Adipose tissue (tissue), 3 donors: ENCODE measurements around the gene SLC7A10. TPM values are rescaled to one million over a fixed set of nuclear protein-coding genes. Genes with fewer than 3 reads are reported as not detected.
"Not testable (repeated sequence)": the region's sequence is repeated elsewhere in the genome, so short reads cannot be mapped to it uniquely, and the experiment has no call there.

Source experiments
- H3K27ac ChIP-seq: one replicate; pipeline ENCODE4 v1.5.1; 2013; ENCODE audit warnings: low read depth, low read length
- WGBS, 3 donors: extraction: QIAGEN DNeasy Blood & Tissue Kit; methylation state at CpG; one replicate each; pipeline ENCODE4 v1.1.7; 2013; 5-methylcytosine and 5-hydroxymethylcytosine counted together
- polyA plus RNA-seq, 3 donors: library from polyadenylated mRNA; stranded (reverse); fragments of 200-250 nt; gene quantifications; one replicate each; pipeline ENCODE4 v1.2.3, GENCODE V29; 2013
- donor health status: healthy with polysubstance abuse.
- donor health status: Bipolar disorder and iron deficiency.
- donor health status: healthy.

The SLC7A10 gene
- polyA plus RNA-seq, 3 donors: 9.3 to 193 (median 32.8) TPM

DNA sequence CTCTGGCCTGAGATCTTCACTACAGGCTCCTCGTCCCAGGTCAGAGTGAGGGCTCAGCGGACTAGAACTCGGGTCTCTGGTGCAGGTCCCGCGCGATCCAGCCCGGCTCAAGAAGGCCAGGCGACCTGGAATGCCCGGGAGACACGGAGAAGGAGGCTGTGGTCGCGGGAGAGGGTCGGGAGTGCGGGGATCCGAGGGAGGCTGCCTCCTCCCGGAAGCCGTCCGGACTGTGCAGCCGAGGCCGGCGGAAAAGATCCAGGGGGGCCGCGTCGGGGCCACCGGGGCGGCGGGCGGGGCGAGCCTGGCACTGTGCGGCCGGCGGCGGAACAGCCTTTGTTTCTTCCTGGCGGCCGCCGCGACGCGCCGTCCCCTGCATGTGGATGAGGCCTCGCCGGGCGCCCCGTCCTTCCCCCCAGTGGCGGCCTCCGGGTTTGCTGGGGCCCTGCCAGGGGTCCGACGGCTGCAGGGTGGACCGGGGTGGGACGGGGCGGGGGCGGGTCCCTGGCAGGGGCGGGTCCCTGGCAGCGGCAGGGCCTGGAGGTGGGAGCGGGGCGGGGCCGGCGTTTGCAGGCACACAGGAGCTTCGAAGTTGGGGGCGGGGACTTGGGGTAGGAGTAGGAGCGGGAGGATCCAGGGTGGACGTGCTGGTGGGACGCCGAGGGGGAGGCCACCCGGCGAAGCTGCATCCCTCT is 1.0 kb upstream of the SLC7A10 start:
- H3K27ac ChIP-seq: no peak overlapping the region
- WGBS, 3 donors: 3 to 4% (median 3%) methylated on average over 48 to 66 of the region's 66 CpGs

DNA sequence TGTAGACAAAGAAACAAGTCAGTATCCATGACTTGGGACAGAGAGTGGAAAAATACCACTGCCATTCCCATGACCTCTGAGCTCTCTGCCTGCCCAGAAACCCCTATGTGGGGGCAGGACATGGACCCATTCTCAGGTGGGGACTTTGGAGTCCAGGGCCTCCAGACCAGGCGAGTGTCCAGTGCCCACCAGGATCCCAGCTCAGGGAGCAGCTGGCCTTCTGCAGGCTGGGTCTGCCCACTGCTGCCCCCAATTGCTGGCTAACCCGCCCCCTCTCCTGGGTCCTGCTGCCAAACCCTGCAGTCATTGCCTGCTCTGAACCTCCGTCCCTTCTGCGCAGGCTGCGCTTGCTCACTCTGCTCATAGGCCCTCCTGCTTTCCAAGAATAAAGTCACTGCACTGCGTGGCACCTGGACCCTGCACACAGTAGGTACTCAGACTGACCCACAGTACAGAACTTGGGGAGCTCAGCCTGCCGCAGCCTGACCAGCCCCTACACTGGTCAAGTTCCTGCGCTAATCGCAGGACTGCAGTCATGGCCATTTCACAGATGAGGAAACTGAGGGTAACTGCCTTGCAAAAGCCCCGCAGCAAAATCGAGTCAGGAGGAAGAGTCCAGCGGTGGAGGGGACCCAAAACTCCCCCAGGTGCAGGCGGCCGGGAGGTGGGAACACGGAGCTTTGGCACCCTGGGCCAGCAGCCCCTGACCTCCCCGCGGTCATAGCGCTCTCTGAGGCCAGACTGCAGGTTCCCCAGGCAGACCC is 774 bp downstream of the SLC7A10 start:
- WGBS, 3 donors: 55 to 61% (median 57%) methylated on average over 18 of the region's 18 CpGs
- H3K27ac ChIP-seq: no peak overlapping the region

DNA sequence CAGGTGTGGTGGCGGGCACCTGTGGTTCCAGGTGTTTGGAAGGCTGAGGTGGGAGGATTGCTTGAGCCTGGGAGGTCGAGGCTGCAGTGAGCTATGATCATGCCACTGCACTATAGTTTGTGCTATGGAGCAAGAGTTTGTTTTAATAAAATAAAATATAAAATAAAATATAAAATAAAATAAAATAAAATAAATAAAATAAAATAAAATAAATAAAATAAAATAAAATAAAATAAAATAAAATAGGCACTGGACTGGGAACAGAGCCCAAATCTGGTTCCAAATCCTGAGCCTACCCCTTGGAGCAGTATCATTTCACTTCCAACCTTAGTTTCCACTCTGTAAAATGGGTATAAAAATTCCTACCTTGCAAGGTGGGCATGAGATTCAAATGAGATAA is 3.4 kb downstream of the SLC7A10 start:
- 83 to 97% (median 91%) methylated on average over 2 of the region's 2 CpGs for WGBS, 3 donors
- not testable (repeated sequence) for H3K27ac ChIP-seq

DNA sequence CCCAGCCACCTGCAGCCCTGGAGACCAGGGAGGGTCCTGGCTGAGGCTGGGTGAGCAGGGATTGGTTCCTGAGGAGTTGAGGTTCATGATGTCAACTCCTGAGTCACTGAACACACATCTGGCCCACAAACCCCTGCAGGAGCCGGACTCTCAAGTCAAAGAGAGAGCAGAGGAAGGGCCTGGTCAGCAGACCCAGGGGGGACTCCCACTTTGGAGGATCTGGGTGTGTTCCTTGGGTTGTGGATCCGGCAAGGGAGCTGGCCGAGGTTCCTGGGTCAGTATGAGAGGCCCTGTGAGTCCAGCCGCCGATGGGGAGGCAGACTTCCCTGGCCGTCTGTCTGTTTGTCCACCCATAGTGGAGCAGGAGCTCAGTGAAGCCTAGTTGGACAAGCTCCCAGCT is 4.0 kb downstream of the SLC7A10 start:
- 63 to 86% (median 76%) methylated on average over 6 of the region's 6 CpGs for WGBS, 3 donors

DNA sequence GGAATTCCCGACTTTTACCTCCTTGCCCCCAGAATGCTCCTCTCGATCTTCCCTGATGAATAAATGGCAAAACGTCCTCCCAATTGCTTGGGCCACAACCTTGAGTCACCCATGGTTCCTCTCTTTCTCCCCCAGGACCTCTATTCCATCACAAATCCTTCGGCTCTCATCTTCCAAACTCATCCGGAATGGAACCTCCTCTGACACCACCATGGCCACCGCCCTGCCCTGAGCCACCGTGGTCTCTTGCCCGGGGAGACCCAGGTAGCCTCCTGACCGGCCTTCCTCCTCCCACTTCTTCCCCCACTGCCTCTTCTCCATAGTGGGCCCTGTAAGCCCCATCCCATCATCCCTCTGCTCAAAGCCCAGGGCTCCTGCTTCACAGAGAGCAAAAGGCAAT is 4.9 kb downstream of the SLC7A10 start:
- WGBS, 3 donors: 76 to 88% (median 84%) methylated on average over 9 of the region's 9 CpGs
- no peak overlapping the region for H3K27ac ChIP-seq

More for the DNA sequence above, 4.0 kb downstream of the SLC7A10 start:
- no peak overlapping the region for H3K27ac ChIP-seq

DNA sequence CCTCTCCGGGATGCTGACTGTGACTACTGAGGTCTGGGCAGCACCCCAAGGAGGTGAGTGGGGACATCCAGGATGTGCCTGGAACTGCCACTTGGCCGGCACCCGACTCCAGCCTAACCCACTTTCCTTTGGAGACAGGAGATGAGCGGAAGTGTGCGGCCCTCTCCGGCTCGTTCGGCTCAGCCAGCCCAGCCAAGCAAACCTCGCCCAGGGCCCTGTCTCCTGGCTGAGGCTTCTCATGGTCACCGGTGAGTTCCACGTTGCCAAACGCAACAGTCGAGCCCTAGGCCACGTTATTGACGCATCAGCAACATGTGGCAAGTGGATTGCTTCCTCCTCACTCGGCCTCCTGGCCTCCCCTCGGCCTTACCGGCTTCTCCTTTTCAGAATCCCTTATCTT is 5.5 kb downstream of the SLC7A10 start:
- H3K27ac ChIP-seq: no peak overlapping the region
- whole genome bisulfite sequencing, 3 donors: 75 to 81% (median 77%) methylated on average over 18 of the region's 18 CpGs

DNA sequence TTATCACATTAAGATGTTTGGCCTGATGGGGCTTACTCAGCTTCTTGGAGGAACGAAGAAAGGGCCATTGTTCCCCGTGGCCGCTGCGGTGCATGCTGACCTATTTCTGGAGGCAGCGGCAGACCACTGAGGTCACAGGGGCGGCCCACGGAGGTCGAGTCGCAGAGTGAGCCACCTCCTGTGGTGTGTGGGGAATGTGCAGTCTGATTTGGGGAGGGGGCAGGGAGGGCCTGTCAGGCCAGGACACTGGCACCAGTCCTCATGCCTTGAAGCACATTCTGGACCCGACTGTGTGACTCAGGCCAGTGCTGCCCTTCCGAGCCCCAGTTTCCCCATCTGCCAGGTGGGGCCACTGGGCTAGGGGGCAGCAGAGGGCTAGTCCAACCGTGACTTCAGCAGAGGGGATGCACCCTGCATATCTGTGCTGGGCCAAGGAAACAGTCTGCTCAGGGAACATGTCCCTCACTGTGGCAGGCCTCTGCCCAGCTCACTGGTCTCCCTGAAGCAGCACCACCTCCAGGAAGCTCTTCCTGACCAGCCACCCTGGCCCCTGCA is 6.3 kb downstream of the SLC7A10 start:
- H3K27ac ChIP-seq: no peak overlapping the region
- WGBS, 3 donors: 49 to 75% (median 62%) methylated on average over 12 of the region's 12 CpGs

DNA sequence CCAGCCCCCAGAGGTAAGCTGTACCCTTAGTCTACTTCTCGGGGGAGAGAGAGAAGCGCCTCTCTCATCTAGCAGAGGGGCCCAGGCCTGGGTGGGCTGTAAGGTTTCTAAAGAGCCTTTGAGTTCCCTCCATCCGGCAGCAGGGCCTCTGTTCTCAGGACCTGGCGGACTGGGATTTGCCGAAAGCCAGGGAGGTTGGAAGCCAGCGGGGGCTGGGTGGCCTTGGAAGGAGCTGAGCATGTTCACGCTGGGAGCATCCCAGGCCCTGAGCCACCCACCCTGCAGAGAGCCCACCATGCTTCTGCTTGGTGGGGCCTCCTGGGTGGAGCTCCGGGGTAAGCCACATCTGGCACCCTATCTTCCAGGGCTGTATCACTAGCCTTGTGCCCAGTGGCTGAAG is 7.8 kb downstream of the SLC7A10 start:
- 80 to 85% (median 80%) methylated on average over 8 of the region's 8 CpGs for WGBS, 3 donors
- no peak overlapping the region for H3K27ac ChIP-seq

DNA sequence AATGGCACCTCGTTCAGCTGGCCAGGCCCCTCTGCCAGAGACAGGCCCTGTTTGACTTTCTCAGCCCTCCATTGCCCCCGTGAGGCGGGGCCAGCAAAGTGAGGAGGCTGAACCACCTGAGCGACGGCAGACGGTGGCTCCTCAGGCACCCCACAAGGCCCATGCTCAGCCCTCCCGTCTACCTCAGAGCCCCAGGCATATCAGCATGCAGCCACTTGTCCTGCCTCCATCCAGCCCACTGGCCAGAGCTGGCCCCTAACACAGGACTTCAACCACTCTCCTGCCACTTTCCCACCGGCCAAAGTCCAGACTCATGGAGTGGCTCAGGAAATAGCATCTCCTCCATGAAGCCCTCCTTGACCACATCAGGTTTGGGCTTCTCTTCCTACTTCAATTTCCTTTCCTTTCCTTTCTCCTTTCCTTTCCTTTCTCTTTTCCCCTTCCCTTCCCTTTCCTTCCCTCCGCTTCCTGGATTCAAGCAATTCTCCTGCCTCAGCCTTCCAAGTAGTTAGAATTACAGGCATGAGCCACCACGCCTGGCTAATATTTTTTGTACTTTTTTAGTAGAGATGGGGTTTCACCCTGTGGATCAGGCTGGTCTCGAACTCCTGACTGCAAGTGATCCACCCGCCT is 9.3 kb downstream of the SLC7A10 start:
- WGBS, 3 donors: 67 to 74% (median 68%) methylated on average over 12 of the region's 12 CpGs

DNA sequence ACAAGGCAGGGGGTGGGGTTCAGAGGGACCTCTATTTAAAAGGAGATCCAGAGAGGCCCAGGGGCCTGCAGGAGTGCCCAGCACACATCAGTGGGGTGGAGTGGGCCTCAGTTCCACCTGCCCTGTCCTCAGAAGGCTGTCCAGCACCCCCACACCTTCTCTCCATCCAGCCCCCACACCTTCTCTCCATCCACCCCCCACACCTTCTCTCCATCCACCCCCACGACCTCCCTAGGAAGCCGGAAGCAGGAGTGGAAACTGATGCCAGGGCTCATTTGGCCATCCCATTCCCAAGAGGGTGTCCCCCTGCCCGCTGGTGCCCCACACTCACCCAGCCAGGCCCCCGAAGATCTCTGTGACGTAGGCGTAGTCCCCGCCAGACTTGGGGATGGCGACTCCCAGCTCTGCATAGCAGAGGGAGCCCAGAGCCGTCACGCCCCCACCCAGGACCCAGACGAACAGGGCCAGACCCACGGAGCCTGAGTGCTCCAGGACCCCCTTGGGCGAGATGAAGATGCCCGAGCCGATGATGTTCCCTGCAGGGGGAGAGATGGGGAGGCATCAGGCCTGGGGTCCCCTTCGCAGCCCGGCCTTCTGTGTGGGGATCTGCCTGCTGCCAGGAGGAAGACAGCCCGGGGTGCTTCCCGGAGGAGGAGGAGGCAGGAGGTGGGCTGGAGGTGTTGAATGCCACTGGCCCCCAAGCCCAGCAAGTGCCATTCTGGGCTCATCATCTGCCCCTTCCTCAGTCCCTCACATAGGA is 10.0 kb downstream of the SLC7A10 start:
- WGBS, 3 donors: 87 to 90% (median 89%) methylated on average over 15 to 19 of the region's 19 CpGs
- H3K27ac ChIP-seq: no peak overlapping the region

More for the DNA sequence above, 9.3 kb downstream of the SLC7A10 start:
- H3K27ac ChIP-seq: no peak overlapping the region

DNA sequence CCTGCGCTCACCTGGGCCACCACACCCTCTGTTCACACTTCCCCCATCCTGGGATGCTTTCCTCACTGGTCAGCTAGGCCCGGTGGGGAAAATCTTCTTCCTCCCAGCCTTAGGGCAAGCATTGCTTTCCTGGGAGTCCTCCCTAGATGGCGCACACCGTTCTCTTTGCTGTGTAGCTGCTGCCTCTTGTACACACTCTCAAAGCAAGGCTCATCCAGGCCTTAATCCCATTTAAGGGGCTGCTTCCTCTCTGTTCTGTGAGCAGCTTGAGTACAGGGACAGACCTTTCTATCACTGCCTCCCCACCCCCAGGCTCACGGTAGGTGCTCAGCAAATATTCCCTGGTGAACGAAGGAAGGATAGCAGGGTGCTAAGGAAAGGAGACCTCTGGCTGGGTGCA is 11.1 kb downstream of the SLC7A10 start:
- H3K27ac ChIP-seq: no peak overlapping the region
- 57 to 63% (median 63%) methylated on average over 6 of the region's 6 CpGs for WGBS, 3 donors

DNA sequence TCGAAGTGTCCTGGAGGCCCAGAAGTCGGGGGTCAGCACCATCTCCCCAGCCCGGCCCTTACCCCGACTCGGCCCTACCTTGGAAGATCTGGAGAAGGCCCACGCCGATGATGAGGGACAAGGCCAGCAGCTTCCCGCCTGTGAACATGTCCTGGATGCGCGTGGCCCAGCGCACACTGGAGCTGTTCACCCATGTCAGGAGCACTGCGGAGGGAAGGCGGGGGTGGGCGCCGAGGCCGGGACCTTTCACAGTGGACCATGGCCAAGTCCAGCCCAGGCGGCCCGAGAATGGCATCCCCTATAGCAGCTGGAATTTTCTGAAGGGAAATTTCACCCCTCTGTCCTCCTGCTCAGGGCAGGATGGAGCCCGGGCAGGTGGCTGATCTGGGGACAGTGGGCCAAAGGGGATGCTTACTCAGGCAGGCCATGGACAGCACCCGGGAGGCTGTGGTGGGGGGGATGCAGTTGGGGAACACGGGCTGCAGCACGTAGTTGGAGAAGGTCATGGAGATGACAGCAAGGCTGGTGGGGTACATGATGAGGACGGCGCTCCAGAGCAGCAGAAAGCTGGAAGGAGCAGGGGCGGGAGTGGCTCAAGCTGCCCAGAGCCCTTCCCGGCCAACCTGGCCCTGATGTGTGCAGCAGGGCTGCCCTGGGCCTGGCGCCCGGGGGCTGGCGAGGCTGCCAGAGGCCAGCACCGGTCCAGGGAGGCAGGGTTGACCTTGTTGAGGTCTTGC is 13.0 kb downstream of the SLC7A10 start:
- 64 to 88% (median 79%) methylated on average over 29 to 30 of the region's 30 CpGs for WGBS, 3 donors

DNA sequence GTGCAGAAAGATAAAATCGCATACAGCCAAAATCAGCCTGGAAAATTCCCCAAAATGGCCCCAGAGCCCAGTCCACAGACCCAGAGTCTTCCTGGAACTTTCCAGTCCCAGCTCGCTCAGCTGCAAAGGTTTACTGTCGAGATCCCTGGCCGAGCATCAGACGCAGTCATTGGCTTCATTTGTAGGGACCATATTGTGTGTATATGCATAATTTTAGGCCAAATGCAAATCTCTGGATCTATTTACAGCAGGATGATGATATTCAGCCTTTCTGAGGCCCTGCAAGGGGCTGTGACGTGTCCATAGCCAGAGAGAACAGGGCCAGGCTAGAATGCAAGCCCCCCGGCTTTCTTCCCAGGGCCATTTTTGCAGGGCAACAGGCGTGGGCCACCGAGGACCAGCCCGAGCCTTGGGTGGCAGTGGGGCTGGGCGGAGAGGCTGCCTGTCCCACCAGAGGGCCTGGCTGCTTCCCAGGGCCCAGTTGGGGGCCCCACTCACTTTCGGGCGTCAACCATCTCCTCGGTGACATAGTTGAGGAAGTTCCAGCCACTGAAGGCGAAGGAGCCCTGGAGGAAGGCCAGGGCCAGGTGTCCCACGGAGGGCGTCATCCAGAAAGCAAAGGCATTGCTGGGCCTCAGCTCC is 13.7 kb downstream of the SLC7A10 start:
- no peak overlapping the region for H3K27ac ChIP-seq
- WGBS, 3 donors: 68 to 86% (median 76%) methylated on average over 17 of the region's 17 CpGs

More for the DNA sequence above, 13.0 kb downstream of the SLC7A10 start:
- no peak overlapping the region for H3K27ac ChIP-seq

DNA sequence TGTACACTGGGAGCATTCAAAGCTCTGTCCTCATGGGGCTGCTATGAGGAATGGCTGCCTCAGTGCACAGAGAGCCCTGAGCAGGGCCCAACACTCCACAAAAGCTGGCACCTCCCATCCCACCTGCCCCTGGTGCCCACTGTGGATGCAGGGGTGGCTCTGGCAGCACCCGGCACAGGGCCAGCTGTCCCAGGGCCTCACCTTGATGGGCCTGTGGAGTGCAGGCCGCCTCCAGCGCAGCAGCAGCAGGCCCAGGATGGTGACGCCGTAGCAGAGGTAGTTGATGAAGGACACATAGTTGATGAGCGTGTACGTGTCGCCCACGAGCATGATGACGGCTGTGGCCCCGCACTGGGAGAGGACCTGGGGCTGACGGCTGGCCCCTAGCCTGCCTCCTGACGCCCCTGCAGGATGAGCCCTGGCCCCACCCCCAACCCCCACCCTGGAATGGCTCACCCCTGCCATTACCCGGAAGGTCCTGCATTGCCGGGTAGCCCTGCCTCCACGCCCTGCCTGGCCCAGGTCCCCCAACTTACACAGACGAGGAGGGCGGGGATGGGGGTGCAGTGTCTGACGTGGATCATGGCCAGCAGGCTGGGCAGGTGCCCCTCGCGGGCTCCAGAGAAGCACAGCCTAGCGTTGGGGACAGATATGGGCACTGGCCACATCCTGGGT is 15.2 kb downstream of the SLC7A10 start:
- H3K27ac ChIP-seq: no peak overlapping the region
- 91 to 92% (median 91%) methylated on average over 22 of the region's 22 CpGs for WGBS, 3 donors

DNA sequence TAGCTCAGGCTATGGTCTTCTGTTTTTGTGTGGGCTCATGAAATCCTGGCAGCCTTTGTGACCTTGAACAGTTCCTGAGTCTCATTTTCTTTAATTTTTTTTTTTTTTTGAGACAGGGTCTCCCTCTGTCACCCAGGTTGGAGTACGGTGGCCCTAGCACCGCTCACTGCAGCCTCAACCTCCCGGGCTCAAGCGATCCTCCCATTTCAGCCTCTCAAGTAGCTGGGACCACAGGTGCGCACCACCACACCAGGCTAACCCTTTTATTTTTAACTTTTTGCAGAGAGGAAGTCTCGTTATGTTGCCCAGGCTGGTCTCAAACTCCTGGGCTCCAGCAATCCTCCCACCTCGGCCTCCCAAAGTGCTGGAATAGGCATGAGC is 15.8 kb downstream of the SLC7A10 start:
- 92 to 97% (median 93%) methylated on average over 7 of the region's 7 CpGs for WGBS, 3 donors
- H3K27ac ChIP-seq: not testable (repeated sequence)

DNA sequence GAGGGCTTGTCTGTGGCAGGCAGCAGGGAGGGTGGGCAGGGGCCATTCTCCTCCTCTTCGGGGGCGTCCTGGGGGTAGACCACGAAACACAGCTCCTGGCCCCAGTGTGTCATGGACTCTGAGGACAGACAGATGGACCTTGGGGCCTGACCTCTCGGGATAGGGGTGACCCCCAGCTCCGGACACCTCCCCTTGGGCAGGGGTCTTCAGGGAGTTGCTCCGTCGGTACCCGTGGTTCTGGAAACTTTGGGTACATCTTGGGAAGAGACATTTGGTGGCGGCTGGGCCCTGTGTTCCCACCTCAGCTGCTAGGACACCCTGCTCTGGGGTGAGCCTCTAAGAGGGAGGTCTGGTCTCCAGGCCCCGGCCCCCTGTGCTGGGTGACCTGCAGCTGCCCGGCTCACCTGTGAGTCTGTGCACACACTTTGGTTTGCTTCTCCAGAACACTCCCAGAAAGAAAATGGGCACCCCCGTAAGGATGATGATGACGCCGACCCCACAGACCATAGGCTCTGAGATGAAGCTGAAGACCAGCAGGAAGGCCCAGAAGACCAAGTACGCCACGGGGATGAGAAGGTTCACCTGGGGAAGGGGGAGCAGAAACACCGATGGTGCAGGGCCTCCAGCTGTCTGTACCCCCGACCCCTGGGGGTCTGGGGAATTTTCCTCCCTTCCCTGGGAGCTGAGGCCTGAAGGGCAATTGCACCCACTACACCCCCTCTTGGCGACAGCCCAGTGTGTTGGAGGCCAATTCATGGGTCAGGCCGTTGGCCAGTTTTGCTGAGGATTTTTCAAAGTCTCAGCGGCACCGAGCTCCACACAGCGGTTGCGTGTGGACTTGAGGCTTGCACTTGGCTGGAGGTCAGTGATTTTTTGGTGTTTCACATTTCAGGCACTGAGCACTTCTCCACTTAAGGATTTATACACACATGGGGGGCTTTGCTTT is 16.5 kb downstream of the SLC7A10 start:
- 73 to 80% (median 77%) methylated on average over 24 of the region's 24 CpGs for WGBS, 3 donors
- H3K27ac ChIP-seq: no peak overlapping the region
